Heart left ventricle (tissue), 16 donors: ENCODE measurements around the gene RBMS1. TPM values are rescaled to one million over a fixed set of nuclear protein-coding genes. Genes with fewer than 3 reads are reported as not detected.

ENCODE experiments used
- ATAC-seq, 4 donors: fragments of 200-7000 bp; cut with Tn5 transposase; one replicate each; pipeline ENCODE4 v1.9.1; 2020 to 2022; ENCODE audit warnings: moderate library complexity in 4 of 4, mild to moderate bottlenecking in 3 of 4, moderate number of reproducible peaks in 1 of 4
- DNase-seq, 5 donors: peaks; one replicate each; pipeline ENCODE4 v3.0.0-alpha.2; 2020
- H3K27ac ChIP-seq, 12 donors: fragments of 200-600 bp; sonication (generic) in 4 of 12; one replicate each; pipeline versions ENCODE4 v1.5.0 to v1.8.0; 2016 to 2022; ENCODE audit warnings: mild to moderate bottlenecking in 2 of 12
- H3K27me3 ChIP-seq, 9 donors: fragments of 200-600 bp; sonication (generic) in 2 of 9; one replicate each; pipeline versions ENCODE4 v1.5.1 to v1.8.0; 2016 to 2022; ENCODE audit warnings: mild to moderate bottlenecking in 3 of 9
- H3K36me3 ChIP-seq, 9 donors: fragments of 200-600 bp; sonication (generic) in 2 of 9; one replicate each; pipeline versions ENCODE4 v1.5.0 to v1.8.0; 2018 to 2022; ENCODE audit warnings: mild to moderate bottlenecking in 2 of 9
- H3K4me1 ChIP-seq, 12 donors: fragments of 200-600 bp; sonication (generic) in 4 of 12; one replicate each; pipeline versions ENCODE4 v1.5.0 to v1.8.0; 2016 to 2022; ENCODE audit warnings: mild to moderate bottlenecking in 3 of 12
- H3K4me3 ChIP-seq, 12 donors: fragments of 200-600 bp; sonication (generic) in 4 of 12; one replicate each; pipeline versions ENCODE4 v1.5.0 to v1.8.0; 2017 to 2022; ENCODE audit warnings: mild to moderate bottlenecking in 9 of 12, moderate library complexity in 4 of 12
- H3K9me3 ChIP-seq, 12 donors: fragments of 200-600 bp; sonication (generic) in 4 of 12; one replicate each; pipeline versions ENCODE4 v1.5.0 to v1.8.0; 2016 to 2022; ENCODE audit warnings: mild to moderate bottlenecking in 1 of 12
- CTCF ChIP-seq, 12 donors: fragments of 200-600 bp; sonication (generic) in 4 of 12; IDR thresholded peaks; one replicate each; pipeline versions ENCODE4 v1.5.0 to v1.8.0; 2018 to 2022; ENCODE audit warnings: antibody characterized with exemption in 12 of 12, mild to moderate bottlenecking in 5 of 12
- POLR2A ChIP-seq, 2 donors: fragments of 450-650 bp; IDR thresholded peaks; one replicate each; pipeline ENCODE4 v1.6.1; 2017; ENCODE audit warnings: antibody characterized with exemption in 2 of 2, mild to moderate bottlenecking in 2 of 2, moderate library complexity in 2 of 2
- WGBS, 4 donors: extraction: QIAGEN DNeasy Blood & Tissue Kit in 2 of 4; methylation state at CpG; one replicate each; pipeline versions ENCODE4 v1.1.5 to v1.1.7; 2013 to 2018; 5-methylcytosine and 5-hydroxymethylcytosine counted together
- intact Hi-C, 10 donors: fragments of 100-400 bp; cut with DNase I; formaldehyde crosslinking; loops; one replicate each; pipeline versions ENCODE4 v1.11.1 to v1.14.2; 2022
- polyA plus RNA-seq, 2 donors: library from polyadenylated mRNA; stranded (reverse); fragments of 200-250 nt; gene quantifications; one replicate each; pipeline ENCODE4 v1.2.3, GENCODE V29; 2013
- total RNA-seq, 9 donors: library from RNA; depleted of rRNA in 2 of 9; stranded (reverse); fragments of >200 nt in 2 of 9; fragmentation: NEBNext Ultra II Directional in 3 of 9; extraction: Animal tissue kit (Norgen Biotek cat#: 25700) in 3 of 9; gene quantifications; one replicate each; pipeline versions ENCODE4 v1.1.0 to v1.2.4, GENCODE V29; 2016 to 2023
- donor health status: ischemic (EF 13 %, LVEDD 7.1; RV severe dilation, severe dysfunction).
- donor health status: healthy with polysubstance abuse.
- donor health status: DM: no; HTN: yes; CAD: no.
- donor health status: DM: no; HTN: no; CAD: no.
- donor health status: ischemic (EF 25% LVEDD 6.9; RV normal size, moderate dysfunction).
- donor health status: ischemic (EF 25% LVEDD 5.7; RV mildly dilated, moderate dysfunction).
- donor health status: healthy.
- donor health status: DM: yes; HTN: yes; CAD: no.
- donor health status: ischemic (EF 35%, LVEDD 5.7; RV mildly dilated, moderate dysfunction).
- donor health status: nonischemic (EF 11% LVEDD 7.7; RV severe dilation, severe dysfunction).
- donor health status: DM: yes; HTN: yes; CAD: no.
- donor health status: PGD.
- donor health status: ischemic (EF 29% LVEDD 5.4; RV normal size, mild dysfunction).
- donor health status: nonischemic (EF 23%, LVEDD 6.1; RV moderate dilation, normal function).

Gene RBMS1
- total and polyA plus RNA-seq, 11 donors = 32.4 to 102 (median 52.6) TPM

DNA sequence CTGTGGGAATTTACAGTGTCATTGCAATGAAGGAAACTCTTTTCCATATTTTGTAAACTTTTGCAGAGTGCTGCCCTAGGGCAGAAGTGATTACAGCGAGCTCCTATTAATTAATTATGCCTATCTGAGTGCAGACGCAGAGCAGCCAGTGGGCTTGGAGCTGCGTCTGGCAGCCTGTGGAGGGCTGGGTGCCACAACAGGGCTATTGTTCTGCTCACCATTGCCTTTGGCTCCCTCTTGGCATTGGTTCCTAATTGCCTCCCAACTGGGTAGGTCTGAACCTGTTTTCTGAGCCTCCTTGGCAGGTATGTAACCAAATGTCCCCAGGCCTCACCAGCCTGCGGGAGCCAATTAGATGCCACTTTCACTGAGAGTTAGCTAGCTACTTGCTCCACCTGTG is 267.9 kb downstream of the RBMS1 start:
- intact Hi-C loops = no loop called here
- H3K4me1 ChIP-seq = peaks cover 0 to 42% (median 18%) of the 10 kb centered on the region in 12 donors
- no peaks in the 10 kb centered on the region for H3K36me3 ChIP-seq
- 53 to 83% (median 72%) methylated on average over 4 of the region's 4 CpGs for WGBS, 4 donors
- no peaks in the 10 kb centered on the region for H3K27me3 ChIP-seq
- ATAC-seq (no peak), DNase-seq (no peak)
- no peak overlapping the region for H3K4me3 ChIP-seq
- TF ChIP-seq POLR2A (IDR thresholded peaks at IDR 0.05) (no peak), CTCF (IDR thresholded peaks at IDR 0.05) (no peak)
- H3K27ac ChIP-seq = no peak overlapping the region
- no peaks in the 10 kb centered on the region for H3K9me3 ChIP-seq

GRCh38 chr2:160224507-160224906 is 269.1 kb downstream of the RBMS1 start:
- no peaks in the 10 kb centered on the region for H3K36me3 ChIP-seq
- intact Hi-C loops = no loop called here
- H3K4me3 ChIP-seq = no peak overlapping the region
- no peak for TF ChIP-seq POLR2A (IDR thresholded peaks at IDR 0.05)
- no peak for TF ChIP-seq CTCF (IDR thresholded peaks at IDR 0.05)
- WGBS, 4 donors = 77 to 88% (median 83%) methylated on average over 3 of the region's 3 CpGs
- H3K27ac ChIP-seq = peak overlapping the region in 2 of 12 donors; percentile 22 to 34
- ATAC-seq (no peak), DNase-seq (no peak)
- H3K9me3 ChIP-seq = no peaks in the 10 kb centered on the region
- H3K27me3 ChIP-seq = no peaks in the 10 kb centered on the region
- peaks cover 0 to 46% (median 19%) of the 10 kb centered on the region in 12 donors for H3K4me1 ChIP-seq

DNA sequence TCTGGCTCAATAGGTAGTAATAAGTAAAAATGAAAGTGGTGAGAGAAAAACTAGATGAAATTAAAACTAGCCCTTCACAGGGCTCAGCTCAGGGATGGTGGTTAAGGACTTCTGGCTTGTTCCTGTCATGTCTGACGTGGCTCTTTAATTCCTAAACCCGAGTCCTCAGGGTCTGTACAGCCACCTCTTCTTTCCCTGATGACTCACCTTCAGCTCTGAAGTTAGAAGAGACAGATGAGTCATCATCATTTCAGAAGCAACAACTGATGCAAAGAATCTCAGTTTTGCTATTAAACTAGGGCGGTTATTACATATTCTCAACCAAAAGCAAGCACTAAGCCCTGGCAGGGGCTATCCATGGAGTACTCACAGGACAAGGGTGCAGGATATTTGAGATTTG is 269.5 kb downstream of the RBMS1 start:
- ATAC-seq (no peak), DNase-seq (no peak)
- intact Hi-C loops = no loop called here
- Histone ChIP-seq H3K27me3 (no peaks in the 10 kb centered on the region), H3K4me1 (peaks cover 0 to 45% (median 19%) of the 10 kb centered on the region in 12 donors), H3K36me3 (no peaks in the 10 kb centered on the region), H3K4me3 (no peak overlapping the region), H3K27ac (peak overlapping the region in 2 of 12 donors; percentile 22 to 34), H3K9me3 (no peaks in the 10 kb centered on the region)
- WGBS, 4 donors = 80 to 87% (median 87%) methylated on average over 3 of the region's 3 CpGs
- TF ChIP-seq POLR2A (IDR thresholded peaks at IDR 0.05) (no peak), CTCF (IDR thresholded peaks at IDR 0.05) (no peak)

- peaks cover 0 to 45% (median 19%) of the 10 kb centered on the region in 12 donors for H3K4me1 ChIP-seq
- peak overlapping the region in 2 of 12 donors; percentile 22 to 34 for H3K27ac ChIP-seq
- intact Hi-C loops = no loop called here
Measured at GRCh38 chr2:160223560-160223959, 270.0 kb downstream of the RBMS1 start.

More at GRCh38 chr2:160223560-160223959, 270.0 kb downstream of the RBMS1 start:
- H3K4me3 ChIP-seq = no peak overlapping the region
- H3K9me3 ChIP-seq = no peaks in the 10 kb centered on the region
- H3K27me3 ChIP-seq = no peaks in the 10 kb centered on the region
- H3K36me3 ChIP-seq = no peaks in the 10 kb centered on the region
- no peak for DNase-seq
- no peak for ATAC-seq
- TF ChIP-seq CTCF (IDR thresholded peaks at IDR 0.05) (no peak), POLR2A (IDR thresholded peaks at IDR 0.05) (no peak)
- WGBS, 4 donors = 85 to 91% (median 89%) methylated on average over 3 of the region's 3 CpGs
